NCI-H774 (cell line): ENCODE results near the gene P4HA2.

Experiments
- DNase-seq: peaks from one replicate; lab custom pipeline; 2025; lab: John Stamatoyannopoulos, UW

The P4HA2 gene

GRCh38 chr5:132142459-132142858 is 85.2 kb downstream of the P4HA2 start:
- no peak for DNase-seq
